DND-41 (cell line): Measurements from ENCODE around the gene ALKBH8.
A peak's percentile ranks its signal among the peaks of the same experiment; 100 is the strongest.
"Not testable (repeated sequence)": the region's sequence is repeated elsewhere in the genome, so short reads cannot be mapped to it uniquely, and the experiment has no call there.

ENCODE experiments used
- ATAC-seq: fragments of 200-7000 bp; cut with Tn5 transposase; 3 replicates; pipeline ENCODE4 v1.9.1; 2021; ENCODE audit warnings: low read depth; ENCODE audit not compliant: insufficient read depth
- DNase-seq: peaks from one replicate; pipeline ENCODE4 v3.0.0-alpha.2; 2020
- H2AFZ ChIP-seq: 2 replicates; pipeline ENCODE4 v1.6.0; 2012; ENCODE audit warnings: low read depth, low read length
- H3K27ac ChIP-seq: 2 replicates; pipeline ENCODE4 v1.5.1; 2012; ENCODE audit warnings: low read length, inconsistent platforms
- H3K27me3 ChIP-seq: fragments of 200-600 bp; sonication (generic); 2 replicates; pipeline ENCODE4 v1.6.0; 2012; ENCODE audit warnings: low read length, mild to moderate bottlenecking, inconsistent platforms; ENCODE audit not compliant: insufficient read depth, poor library complexity
- H3K36me3 ChIP-seq: 2 replicates; pipeline ENCODE4 v1.5.1; 2012; ENCODE audit warnings: low read length, inconsistent platforms; ENCODE audit not compliant: insufficient read depth
- H3K4me1 ChIP-seq: 2 replicates; pipeline ENCODE4 v1.5.1; 2012; ENCODE audit warnings: mild to moderate bottlenecking, low read length; ENCODE audit not compliant: insufficient read depth
- H3K4me2 ChIP-seq: 2 replicates; pipeline ENCODE4 v1.6.0; 2012; ENCODE audit warnings: mild to moderate bottlenecking, moderate library complexity, low read length, inconsistent platforms; ENCODE audit not compliant: insufficient read depth
- H3K4me3 ChIP-seq, 2 experiments: fragments of 200-600 bp in 1 of 2; shearing (Covaris generic) in 1 of 2; 2 replicates each; pipeline ENCODE4 v1.5.1; 2012 to 2016; ENCODE audit warnings: inconsistent platforms in 2 of 2, low read length in 2 of 2, mild to moderate bottlenecking in 2 of 2, low read depth in 1 of 2, moderate library complexity in 1 of 2
- H3K79me2 ChIP-seq: 2 replicates; pipeline ENCODE4 v1.6.0; 2012; ENCODE audit warnings: low read length, inconsistent platforms; ENCODE audit not compliant: insufficient read depth
- H3K9ac ChIP-seq: 2 replicates; pipeline ENCODE4 v1.6.0; 2012; ENCODE audit warnings: low read depth, mild to moderate bottlenecking, inconsistent platforms, low read length, moderate library complexity
- H3K9me3 ChIP-seq: 2 replicates; pipeline ENCODE4 v1.5.1; 2012; ENCODE audit warnings: low read length, moderate library complexity, mild to moderate bottlenecking, inconsistent platforms; ENCODE audit not compliant: insufficient read depth, severe bottlenecking
- H4K20me1 ChIP-seq: 2 replicates; pipeline ENCODE4 v1.6.0; 2012; ENCODE audit warnings: low read length; ENCODE audit not compliant: insufficient read depth
- CTCF ChIP-seq: IDR thresholded peaks from 2 replicates; pipeline ENCODE4 v1.5.1; 2012; ENCODE audit warnings: borderline replicate concordance, low read length, moderate library complexity, mild to moderate bottlenecking; ENCODE audit not compliant: poor library complexity, severe bottlenecking; ENCODE audit errors: extremely low read depth
- EZH2 ChIP-seq: IDR thresholded peaks from 3 replicates; pipeline ENCODE4 v1.6.1; 2012; ENCODE audit warnings: borderline replicate concordance, low read depth, mild to moderate bottlenecking, moderate library complexity, low read length, inconsistent platforms; ENCODE audit not compliant: severe bottlenecking

Gene ALKBH8

GRCh38 chr11:107573438-107573837, 7.9 kb upstream of the ALKBH8 start:
- H3K79me2 ChIP-seq: no peaks in the 10 kb centered on the region
- no peak overlapping the region for H2AFZ ChIP-seq
- no peak overlapping the region for H3K27ac ChIP-seq
- no peaks in the 10 kb centered on the region for H3K9me3 ChIP-seq
- ATAC-seq (no peak), DNase-seq (no peak)
- TF ChIP-seq EZH2 (no peak), CTCF (no peak)
- H3K4me2 ChIP-seq: no peak overlapping the region
- H3K4me1 ChIP-seq: no peaks in the 10 kb centered on the region
- H4K20me1 ChIP-seq: no peaks in the 10 kb centered on the region
- H3K27me3 ChIP-seq: no peaks in the 10 kb centered on the region
- H3K4me3 ChIP-seq: no peak overlapping the region
- no peaks in the 10 kb centered on the region for H3K36me3 ChIP-seq
- H3K9ac ChIP-seq: no peak overlapping the region

GRCh38 chr11:107570015-107570414, 4.5 kb upstream of the ALKBH8 start:
- Histone ChIP-seq H3K27ac (no peak overlapping the region), H3K36me3 (no peaks in the 10 kb centered on the region), H3K9ac (no peak overlapping the region), H2AFZ (no peak overlapping the region), H3K27me3 (no peaks in the 10 kb centered on the region), H3K4me2 (no peak overlapping the region), H4K20me1 (no peaks in the 10 kb centered on the region), H3K9me3 (no peaks in the 10 kb centered on the region), H3K4me1 (peaks cover 13% of the 10 kb centered on the region), H3K79me2 (peaks cover 9% of the 10 kb centered on the region), H3K4me3 (no peak overlapping the region)
- ATAC-seq: no peak
- no peak for DNase-seq
- TF ChIP-seq CTCF (no peak), EZH2 (no peak)

- Histone ChIP-seq H4K20me1 (no peaks in the 10 kb centered on the region), H3K79me2 (peaks cover 26% of the 10 kb centered on the region), H3K9me3 (no peaks in the 10 kb centered on the region), H3K27ac (no peak overlapping the region), H3K4me1 (peaks cover 35% of the 10 kb centered on the region), H3K4me3 (no peak overlapping the region), H2AFZ (no peak overlapping the region), H3K9ac (no peak overlapping the region), H3K36me3 (no peaks in the 10 kb centered on the region), H3K27me3 (no peaks in the 10 kb centered on the region), H3K4me2 (no peak overlapping the region)
- DNase-seq: no peak
- ATAC-seq: no peak
- TF ChIP-seq EZH2: no peak
- no peak for TF ChIP-seq CTCF
These were observed 2.3 kb upstream of the ALKBH8 start for GRCh38 chr11:107567739-107568335.

GRCh38 chr11:107566569-107566968, 1.0 kb upstream of the ALKBH8 start:
- ATAC-seq (no peak), DNase-seq (no peak)
- H3K9ac ChIP-seq: peak overlapping the region; percentile 64; the same call in 1 of the 2 replicates
- peaks cover 38% of the 10 kb centered on the region for H3K79me2 ChIP-seq
- peaks cover 38% of the 10 kb centered on the region for H3K4me1 ChIP-seq
- H3K9me3 ChIP-seq: no peaks in the 10 kb centered on the region
- no peak for TF ChIP-seq CTCF
- TF ChIP-seq EZH2: no peak
- no peak overlapping the region for H3K27ac ChIP-seq
- H3K27me3 ChIP-seq: no peaks in the 10 kb centered on the region
- H3K4me2 ChIP-seq: peak overlapping the region; percentile 95
- peak overlapping the region in 1 of 2 experiments; percentile 94; a peak in 2 of 4 replicates for H3K4me3 ChIP-seq
- no peaks in the 10 kb centered on the region for H4K20me1 ChIP-seq
- no peaks in the 10 kb centered on the region for H3K36me3 ChIP-seq
- H2AFZ ChIP-seq: peak overlapping the region; percentile 85

GRCh38 chr11:107565955-107566501, 493 bp upstream of the ALKBH8 start:
- H3K9me3 ChIP-seq, H3K27me3 ChIP-seq, DNase-seq, H4K20me1 ChIP-seq, H3K36me3 ChIP-seq: not testable (repeated sequence)
- peak; percentile 13; the same call in 1 of the 3 replicates for ATAC-seq
- H3K9ac ChIP-seq: peak overlapping the region; percentile 64
- H3K4me1 ChIP-seq: peaks cover 38% of the 10 kb centered on the region
- peak overlapping the region; percentile 95 for H3K4me2 ChIP-seq
- peak overlapping the region; percentile 58 to 94; a peak in 3 of 4 replicates for H3K4me3 ChIP-seq
- H3K79me2 ChIP-seq: peaks cover 40% of the 10 kb centered on the region
- H2AFZ ChIP-seq: peak overlapping the region; percentile 85
- H3K27ac ChIP-seq: peak overlapping the region; percentile 83
